Ishikawa (cell line): ENCODE results near the gene SLC8B1.
A peak's percentile ranks its signal among the peaks of the same experiment; 100 is the strongest.

Experiments used
- CEBPB ChIP-seq: IDR thresholded peaks from 2 replicates; pipeline ENCODE4 v1.6.1; 2012
- CREB1 ChIP-seq: IDR thresholded peaks from 2 replicates; pipeline ENCODE4 v1.6.1; 2012; ENCODE audit warnings: low read depth
- EGR1 ChIP-seq: IDR thresholded peaks from 2 replicates; pipeline ENCODE4 v1.6.1; 2012
- EP300 ChIP-seq: IDR thresholded peaks from 2 replicates; pipeline ENCODE4 v1.6.1; 2012; ENCODE audit warnings: borderline replicate concordance
- FOXM1 ChIP-seq: IDR thresholded peaks from 2 replicates; pipeline ENCODE4 v1.6.1; 2012; ENCODE audit warnings: low read depth, borderline replicate concordance
- MAX ChIP-seq: IDR thresholded peaks from 2 replicates; pipeline ENCODE4 v1.6.1; 2012
- NFIC ChIP-seq: IDR thresholded peaks from 2 replicates; pipeline ENCODE4 v1.6.1; 2012
- RAD21 ChIP-seq: IDR thresholded peaks from 2 replicates; pipeline ENCODE4 v1.6.1; 2012; ENCODE audit warnings: low read depth
- TAF1 ChIP-seq: IDR thresholded peaks from 2 replicates; pipeline ENCODE4 v1.6.1; 2012; ENCODE audit warnings: low read depth, mild to moderate bottlenecking
- TCF12 ChIP-seq: IDR thresholded peaks from 2 replicates; pipeline ENCODE4 v1.6.1; 2012; ENCODE audit warnings: low read depth
- TEAD4 ChIP-seq: IDR thresholded peaks from 2 replicates; pipeline ENCODE4 v1.6.1; 2012
- USF1 ChIP-seq: IDR thresholded peaks from 2 replicates; pipeline ENCODE4 v1.6.1; 2012
- YY1 ChIP-seq: IDR thresholded peaks from 2 replicates; pipeline ENCODE4 v1.6.1; 2012; ENCODE audit warnings: low read depth
- ZBTB7A ChIP-seq: IDR thresholded peaks from 2 replicates; pipeline ENCODE4 v1.6.1; 2012; ENCODE audit warnings: low read depth
- TF ChIP-seq, protein P1 (sequence below): IDR thresholded peaks from 2 replicates; pipeline ENCODE4 v1.6.1; 2012; ENCODE audit warnings: low read depth, mild to moderate bottlenecking

SLC8B1 gene

GRCh38 chr12:113274848-113275247 is 60.1 kb downstream of the SLC8B1 start:
- no peak for TF ChIP-seq FOXM1

DNA sequence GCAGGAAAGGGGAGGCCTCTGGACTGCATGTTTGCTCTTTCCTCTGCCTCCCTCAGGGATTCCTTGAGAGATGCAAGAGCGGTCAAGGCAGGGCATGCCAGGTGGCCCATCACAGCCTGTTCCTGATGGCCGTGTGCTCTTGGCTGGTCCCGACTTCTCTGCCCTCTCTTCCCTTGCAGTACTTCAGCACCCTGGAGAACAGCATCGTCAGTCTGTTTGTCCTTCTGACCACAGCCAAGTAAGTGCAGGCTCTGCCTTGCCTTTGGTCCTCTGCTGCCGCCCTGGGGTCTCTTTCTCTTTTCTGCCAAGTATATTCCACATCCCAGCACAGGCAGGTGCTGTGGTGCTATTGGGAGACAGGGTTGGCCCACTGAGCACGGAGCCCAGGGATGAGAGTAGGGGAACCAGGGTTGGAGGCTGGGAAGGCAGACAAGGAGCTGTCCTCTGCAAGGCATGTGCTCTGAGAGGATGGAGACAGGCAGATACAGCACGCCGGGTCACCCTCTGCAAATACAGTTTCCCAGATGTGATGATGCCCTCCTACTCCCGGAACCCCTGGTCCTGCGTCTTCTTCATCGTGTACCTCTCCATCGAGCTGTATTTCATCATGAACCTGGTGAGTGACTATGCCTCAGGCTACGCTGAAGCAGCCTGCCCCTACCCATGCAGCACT is 61.7 kb downstream of the SLC8B1 start:
- no peak for TF ChIP-seq EGR1
- TF ChIP-seq ZBTB7A, result no peak
- no peak for TF ChIP-seq TCF12
- TF ChIP-seq, protein P1, sequence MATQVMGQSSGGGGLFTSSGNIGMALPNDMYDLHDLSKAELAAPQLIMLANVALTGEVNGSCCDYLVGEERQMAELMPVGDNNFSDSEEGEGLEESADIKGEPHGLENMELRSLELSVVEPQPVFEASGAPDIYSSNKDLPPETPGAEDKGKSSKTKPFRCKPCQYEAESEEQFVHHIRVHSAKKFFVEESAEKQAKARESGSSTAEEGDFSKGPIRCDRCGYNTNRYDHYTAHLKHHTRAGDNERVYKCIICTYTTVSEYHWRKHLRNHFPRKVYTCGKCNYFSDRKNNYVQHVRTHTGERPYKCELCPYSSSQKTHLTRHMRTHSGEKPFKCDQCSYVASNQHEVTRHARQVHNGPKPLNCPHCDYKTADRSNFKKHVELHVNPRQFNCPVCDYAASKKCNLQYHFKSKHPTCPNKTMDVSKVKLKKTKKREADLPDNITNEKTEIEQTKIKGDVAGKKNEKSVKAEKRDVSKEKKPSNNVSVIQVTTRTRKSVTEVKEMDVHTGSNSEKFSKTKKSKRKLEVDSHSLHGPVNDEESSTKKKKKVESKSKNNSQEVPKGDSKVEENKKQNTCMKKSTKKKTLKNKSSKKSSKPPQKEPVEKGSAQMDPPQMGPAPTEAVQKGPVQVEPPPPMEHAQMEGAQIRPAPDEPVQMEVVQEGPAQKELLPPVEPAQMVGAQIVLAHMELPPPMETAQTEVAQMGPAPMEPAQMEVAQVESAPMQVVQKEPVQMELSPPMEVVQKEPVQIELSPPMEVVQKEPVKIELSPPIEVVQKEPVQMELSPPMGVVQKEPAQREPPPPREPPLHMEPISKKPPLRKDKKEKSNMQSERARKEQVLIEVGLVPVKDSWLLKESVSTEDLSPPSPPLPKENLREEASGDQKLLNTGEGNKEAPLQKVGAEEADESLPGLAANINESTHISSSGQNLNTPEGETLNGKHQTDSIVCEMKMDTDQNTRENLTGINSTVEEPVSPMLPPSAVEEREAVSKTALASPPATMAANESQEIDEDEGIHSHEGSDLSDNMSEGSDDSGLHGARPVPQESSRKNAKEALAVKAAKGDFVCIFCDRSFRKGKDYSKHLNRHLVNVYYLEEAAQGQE, result peak; percentile 69
- no peak for TF ChIP-seq RAD21

- TF ChIP-seq USF1 (no peak), CEBPB (peak; percentile 75)
Measured at GRCh38 chr12:113271853-113272561, 62.9 kb downstream of the SLC8B1 start.

DNA sequence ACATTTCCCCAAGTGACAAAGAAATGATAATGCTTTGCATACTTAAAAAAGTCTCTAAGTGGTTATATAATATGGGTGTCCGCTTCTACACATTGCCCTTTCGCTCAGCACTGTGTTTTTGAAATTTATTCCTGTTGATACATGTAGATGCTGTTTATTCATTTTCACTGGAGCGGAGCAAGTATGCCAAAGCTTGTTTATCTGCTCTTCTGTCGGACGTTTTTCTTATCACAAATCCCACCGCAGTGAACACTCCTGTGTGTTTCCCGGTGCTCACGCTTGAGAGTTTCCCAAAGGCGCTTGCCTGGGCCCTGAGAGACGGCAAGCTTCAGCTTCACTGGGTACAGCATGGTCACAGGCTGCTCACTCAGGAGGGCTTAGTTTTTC is 63.5 kb downstream of the SLC8B1 start:
- TF ChIP-seq CREB1 (no peak), RAD21 (no peak), CEBPB (no peak), ZBTB7A (no peak), TEAD4 (no peak), MAX (no peak), YY1 (no peak), EP300 (no peak), TAF1 (no peak), NFIC (no peak), EGR1 (no peak), USF1 (no peak), FOXM1 (no peak), TCF12 (no peak)
- TF ChIP-seq, protein P1, result no peak

GRCh38 chr12:113270709-113271009 is 64.2 kb downstream of the SLC8B1 start:
- no peak for TF ChIP-seq MAX
- TF ChIP-seq USF1, result no peak
- TF ChIP-seq ZBTB7A, result no peak
- TF ChIP-seq EGR1, result no peak
- TF ChIP-seq CEBPB, result no peak
- TF ChIP-seq RAD21, result no peak

GRCh38 chr12:113269257-113269943 is 65.5 kb downstream of the SLC8B1 start:
- TF ChIP-seq EGR1 (no peak), YY1 (no peak), NFIC (no peak), TAF1 (no peak), TCF12 (no peak), FOXM1 (no peak), USF1 (no peak), ZBTB7A (no peak), EP300 (no peak), TEAD4 (no peak), MAX (no peak), CREB1 (no peak), RAD21 (no peak), CEBPB (no peak)
- TF ChIP-seq, protein P1, result no peak
